B cell (primary cell): Measurements from ENCODE around the gene TARBP2.

Experiments
- EZH2 ChIP-seq: IDR thresholded peaks from 2 replicates; pipeline ENCODE4 v1.6.1; 2012; ENCODE audit warnings: borderline replicate concordance, low read depth, mild to moderate bottlenecking, moderate library complexity, low read length; ENCODE audit not compliant: insufficient read depth, poor library complexity, severe bottlenecking
- TF ChIP-seq, protein P1 (sequence below): fragments of 200-600 bp; IDR thresholded peaks from one replicate; pipeline ENCODE4 v1.8.0; 2022; ENCODE audit warnings: antibody characterized with exemption, mild to moderate bottlenecking

DNA sequence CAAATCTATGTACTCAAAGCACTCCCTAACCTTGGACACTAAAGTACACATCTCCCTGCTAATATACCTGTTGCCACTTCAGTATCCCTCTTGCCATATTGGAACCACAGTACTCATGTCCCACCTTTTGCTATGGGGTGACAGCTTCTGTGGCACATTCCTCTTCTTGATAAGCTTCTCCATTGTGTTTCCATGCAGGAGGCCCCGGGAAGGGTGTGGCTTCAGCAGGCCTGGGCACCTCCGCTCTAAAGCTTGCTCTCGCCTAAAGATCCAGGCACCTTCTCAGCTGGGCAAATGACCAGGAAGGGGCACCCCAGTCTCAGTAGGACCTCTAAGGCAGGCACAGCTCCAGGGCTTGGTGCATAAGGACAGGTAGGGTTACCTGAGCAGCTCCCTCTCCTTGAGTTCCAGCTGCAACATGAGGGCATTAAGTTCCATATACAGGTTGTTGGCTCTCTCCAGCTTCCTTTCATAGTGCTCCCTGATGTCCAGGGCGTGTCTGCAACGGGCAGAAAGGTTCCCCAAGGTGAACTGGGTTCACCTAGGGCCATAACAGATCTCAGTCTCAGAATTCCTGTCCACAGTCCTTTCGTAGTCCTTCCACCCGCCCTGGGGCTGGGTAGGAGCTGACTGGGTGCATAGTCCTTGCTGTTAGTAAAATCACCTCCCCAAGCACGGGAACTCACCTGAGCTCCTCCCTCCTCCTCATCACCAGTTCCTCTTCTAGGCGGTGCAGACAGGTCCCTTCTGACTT, 17.7 kb upstream of the TARBP2 start:
- TF ChIP-seq, protein P1, sequence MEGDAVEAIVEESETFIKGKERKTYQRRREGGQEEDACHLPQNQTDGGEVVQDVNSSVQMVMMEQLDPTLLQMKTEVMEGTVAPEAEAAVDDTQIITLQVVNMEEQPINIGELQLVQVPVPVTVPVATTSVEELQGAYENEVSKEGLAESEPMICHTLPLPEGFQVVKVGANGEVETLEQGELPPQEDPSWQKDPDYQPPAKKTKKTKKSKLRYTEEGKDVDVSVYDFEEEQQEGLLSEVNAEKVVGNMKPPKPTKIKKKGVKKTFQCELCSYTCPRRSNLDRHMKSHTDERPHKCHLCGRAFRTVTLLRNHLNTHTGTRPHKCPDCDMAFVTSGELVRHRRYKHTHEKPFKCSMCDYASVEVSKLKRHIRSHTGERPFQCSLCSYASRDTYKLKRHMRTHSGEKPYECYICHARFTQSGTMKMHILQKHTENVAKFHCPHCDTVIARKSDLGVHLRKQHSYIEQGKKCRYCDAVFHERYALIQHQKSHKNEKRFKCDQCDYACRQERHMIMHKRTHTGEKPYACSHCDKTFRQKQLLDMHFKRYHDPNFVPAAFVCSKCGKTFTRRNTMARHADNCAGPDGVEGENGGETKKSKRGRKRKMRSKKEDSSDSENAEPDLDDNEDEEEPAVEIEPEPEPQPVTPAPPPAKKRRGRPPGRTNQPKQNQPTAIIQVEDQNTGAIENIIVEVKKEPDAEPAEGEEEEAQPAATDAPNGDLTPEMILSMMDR: no peak
- TF ChIP-seq EZH2: no peak
